OCI-M2 (cell line): ENCODE data around the gene SLC25A39.

Experiments
- DNase-seq: peaks from one replicate; lab custom pipeline; 2025; ENCODE audit not compliant: unreplicated experiment; lab: John Stamatoyannopoulos, UW

SLC25A39 gene

GRCh38 chr17:44280392-44280937 lies 44.2 kb downstream of the SLC25A39 start:
- DNase-seq: no peak

DNA sequence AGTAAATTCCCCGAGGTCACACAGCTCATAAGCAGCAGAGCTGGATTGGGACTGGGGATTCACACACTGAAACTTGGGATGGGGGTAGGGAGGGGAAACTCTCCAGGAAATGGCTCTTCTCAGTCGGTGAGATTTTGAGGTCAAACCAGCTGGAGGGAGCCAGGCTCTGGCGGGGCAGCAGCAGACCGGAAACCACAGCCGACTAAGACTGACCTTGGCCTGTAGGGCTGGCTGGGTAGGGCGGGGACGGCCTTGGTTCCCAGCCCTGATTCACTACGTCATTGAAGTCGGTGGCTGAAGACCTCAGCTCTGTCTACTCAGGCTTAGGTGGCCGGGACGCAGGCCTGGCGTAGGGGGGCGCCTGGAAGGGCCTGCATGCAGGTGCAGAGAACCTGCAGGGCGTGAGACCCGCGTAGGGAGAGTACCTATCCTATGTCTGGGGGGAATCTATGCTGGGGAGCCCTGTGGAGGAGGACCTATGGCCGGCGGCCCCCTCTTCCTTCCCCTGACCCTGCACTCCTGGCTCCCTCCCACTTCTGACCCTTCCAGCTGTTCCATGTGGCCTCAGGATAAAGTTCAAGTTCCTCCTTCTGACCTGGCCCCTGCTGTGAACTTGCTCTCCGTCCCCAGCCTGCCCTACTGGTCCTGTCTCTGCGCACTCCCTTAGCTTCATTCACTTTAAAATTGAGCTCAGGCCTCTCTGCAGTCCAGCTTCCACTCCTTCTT lies 44.8 kb downstream of the SLC25A39 start:
- DNase-seq: no peak

DNA sequence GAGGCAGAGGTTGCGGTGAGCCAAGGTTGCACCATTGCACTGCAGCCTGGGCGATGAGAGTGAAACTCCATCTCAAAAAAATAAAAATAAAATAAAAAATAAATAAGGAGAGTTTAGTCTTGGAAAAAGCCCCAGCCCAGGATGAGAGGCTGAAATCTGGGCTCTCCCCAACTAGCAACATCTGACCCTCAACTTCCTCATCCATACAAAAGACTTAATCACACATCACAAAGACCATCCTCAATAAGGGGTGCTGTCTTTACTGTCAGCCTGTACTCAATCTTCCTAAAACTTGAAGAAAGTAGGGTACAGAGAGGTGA lies 45.3 kb downstream of the SLC25A39 start:
- no peak for DNase-seq

- no peak for DNase-seq
Measured at GRCh38 chr17:44277976-44278375, 46.6 kb downstream of the SLC25A39 start.

- DNase-seq: no peak
Measured at GRCh38 chr17:44273607-44274006, 51.0 kb downstream of the SLC25A39 start.

- DNase-seq: no peak
Measured at GRCh38 chr17:44272954-44273353, 51.7 kb downstream of the SLC25A39 start.

DNA sequence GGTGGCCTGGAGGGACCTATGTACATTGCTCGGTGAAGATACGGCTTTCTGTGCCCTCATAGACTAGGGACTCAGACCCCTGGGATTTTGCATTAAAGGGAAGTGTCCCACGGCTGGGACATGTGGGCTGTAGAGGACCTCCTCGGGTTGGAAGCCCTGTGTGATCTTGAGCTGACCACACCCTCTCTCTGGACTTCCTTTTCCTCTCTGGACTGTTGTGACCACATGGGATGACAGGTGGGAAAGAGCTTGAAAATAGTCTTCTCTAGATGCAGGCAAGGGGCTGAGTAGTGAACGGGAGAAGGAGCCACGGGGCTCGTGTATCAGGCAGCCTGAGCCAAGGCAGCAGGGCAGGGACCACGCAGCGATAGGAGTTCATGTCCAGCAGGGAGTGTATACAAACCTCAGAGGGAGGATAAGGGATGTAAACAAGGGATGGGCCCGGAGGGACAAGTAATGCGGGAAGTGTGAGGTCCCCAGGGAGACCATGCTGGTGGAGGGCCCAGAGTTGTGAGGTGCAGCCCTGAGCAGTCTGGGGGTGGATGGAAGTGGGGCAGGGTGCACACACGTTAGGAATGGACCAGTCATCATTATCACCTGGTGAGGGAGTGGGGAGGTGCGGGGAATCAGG lies 52.2 kb downstream of the SLC25A39 start:
- DNase-seq: no peak
